ENCODE measurements around the gene RFX3. TPM values are rescaled to one million over a fixed set of nuclear protein-coding genes. Genes with fewer than 3 reads are reported as not detected.

Gene RFX3
- total RNA-seq, 1 experiment from 2014 or later: 4.5 TPM

GRCh38 chr9:3337515-3338225, 188.1 kb downstream of the RFX3 start:
- Histone ChIP-seq H3K36me3 (ENCODE audit: low read depth, low read length) (no peaks in the 10 kb centered on the region), H3K9me3 (ENCODE audit: low read length) (no peaks in the 10 kb centered on the region), H4K20me1 (ENCODE audit: low read length) (no peaks in the 10 kb centered on the region), H3K9ac (ENCODE audit: low read length) (no peak overlapping the region), H3K9me2 (replicated peaks; ENCODE audit: low read length) (no peaks in the 10 kb centered on the region), H3F3A (ENCODE audit: low read length, unreplicated experiment) (no peaks in the 10 kb centered on the region), H3K27ac (ENCODE audit: low read length) (peak overlapping the region; percentile 44), H2AFZ (ENCODE audit: low read length) (no peak overlapping the region), H3K4me3 (ENCODE audit: low read length) (no peak overlapping the region), H3K4me2 (ENCODE audit: low read length) (peak overlapping the region; percentile 30), H3K4me1 (ENCODE audit: insufficient read depth, low read length) (peaks cover 13% of the 10 kb centered on the region), H3K27me3 (ENCODE audit: low read length) (no peaks in the 10 kb centered on the region), H3K79me2 (ENCODE audit: low read length) (no peaks in the 10 kb centered on the region)
- intact Hi-C loops (cut with micrococcal nuclease): no loop called here
- no TSS peak for BruUV-seq (replicated peaks)
- POLR2A ChIA-PET (ENCODE audit: unreplicated experiment): no interaction called here
- CTCF ChIA-PET: interaction anchor here (0.6 kb wide), 1 partner anchor 97 kb away, joined by 3 read pairs; no protein-coding TSS in a partner anchor
- ATAC-seq: peak; percentile 99
- TF ChIP-seq CTCF (conservative IDR thresholded peaks at IDR 0.05; ENCODE audit: low read depth, low read length): no peak
- no peak for TF ChIP-seq EZH2 (IDR thresholded peaks at IDR 0.05; ENCODE audit: low read length, unreplicated experiment)
- no peak for TF ChIP-seq EZH2phosphoT487 (IDR thresholded peaks at IDR 0.05; ENCODE audit: borderline replicate concordance, low read length)
- peak; percentile 59 for DNase-seq

GRCh38 chr9:3336951-3337350, 188.8 kb downstream of the RFX3 start:
- Histone ChIP-seq H3F3A (ENCODE audit: low read length, unreplicated experiment) (no peaks in the 10 kb centered on the region), H3K4me3 (ENCODE audit: low read length) (no peak overlapping the region), H3K36me3 (ENCODE audit: low read depth, low read length) (no peaks in the 10 kb centered on the region), H3K4me2 (ENCODE audit: low read length) (no peak overlapping the region), H3K9ac (ENCODE audit: low read length) (no peak overlapping the region), H4K20me1 (ENCODE audit: low read length) (no peaks in the 10 kb centered on the region), H3K27me3 (ENCODE audit: low read length) (no peaks in the 10 kb centered on the region), H3K79me2 (ENCODE audit: low read length) (no peaks in the 10 kb centered on the region), H3K9me3 (ENCODE audit: low read length) (no peaks in the 10 kb centered on the region), H3K27ac (ENCODE audit: low read length) (peak overlapping the region; percentile 44), H2AFZ (ENCODE audit: low read length) (no peak overlapping the region), H3K4me1 (ENCODE audit: insufficient read depth, low read length) (peaks cover 13% of the 10 kb centered on the region), H3K9me2 (replicated peaks; ENCODE audit: low read length) (no peaks in the 10 kb centered on the region)
- ATAC-seq: no peak
- ChIA-PET CTCF (interaction anchor here (0.6 kb wide), 1 partner anchor 96 kb away, joined by 3 read pairs; no protein-coding TSS in a partner anchor), POLR2A (ENCODE audit: unreplicated experiment) (no interaction called here)
- intact Hi-C loops (cut with micrococcal nuclease): no loop called here
- no TSS peak for BruUV-seq (replicated peaks)
- DNase-seq: no peak
- TF ChIP-seq CTCF (conservative IDR thresholded peaks at IDR 0.05; ENCODE audit: low read depth, low read length): no peak

- H3K79me2 ChIP-seq (ENCODE audit: low read length): no peaks in the 10 kb centered on the region
- CTCF ChIA-PET: no interaction called here
- no peaks in the 10 kb centered on the region for H3K36me3 ChIP-seq (ENCODE audit: low read depth, low read length)
- H3K4me2 ChIP-seq (ENCODE audit: low read length): no peak overlapping the region
- no peak overlapping the region for H3K9ac ChIP-seq (ENCODE audit: low read length)
- no peaks in the 10 kb centered on the region for H3F3A ChIP-seq (ENCODE audit: low read length, unreplicated experiment)
- POLR2A ChIA-PET (ENCODE audit: unreplicated experiment): no interaction called here
- H3K9me3 ChIP-seq (ENCODE audit: low read length): no peaks in the 10 kb centered on the region
- intact Hi-C loops (cut with micrococcal nuclease): loop anchor here (2.0 kb wide), 1 partner anchor 108 kb away; no protein-coding TSS in a partner anchor
- no TSS peak for BruUV-seq (replicated peaks)
- TF ChIP-seq EZH2phosphoT487 (IDR thresholded peaks at IDR 0.05; ENCODE audit: borderline replicate concordance, low read length) (no peak), CTCF (conservative IDR thresholded peaks at IDR 0.05; ENCODE audit: low read depth, low read length) (no peak), EZH2 (IDR thresholded peaks at IDR 0.05; ENCODE audit: low read length, unreplicated experiment) (no peak)
- H3K27me3 ChIP-seq (ENCODE audit: low read length): no peaks in the 10 kb centered on the region
- H3K9me2 ChIP-seq (replicated peaks; ENCODE audit: low read length): no peaks in the 10 kb centered on the region
- peaks cover 33% of the 10 kb centered on the region for H3K4me1 ChIP-seq (ENCODE audit: insufficient read depth, low read length)
- no peak for ATAC-seq
- no peaks in the 10 kb centered on the region for H4K20me1 ChIP-seq (ENCODE audit: low read length)
- H3K27ac ChIP-seq (ENCODE audit: low read length): no peak overlapping the region
- no peak for DNase-seq
- H2AFZ ChIP-seq (ENCODE audit: low read length): no peak overlapping the region
- no peak overlapping the region for H3K4me3 ChIP-seq (ENCODE audit: low read length)
These were observed 193.0 kb downstream of the RFX3 start for GRCh38 chr9:3332802-3333201.
